ENCODE measurements around the gene CUX1. TPM values are rescaled to one million over a fixed set of nuclear protein-coding genes. Genes with fewer than 3 reads are reported as not detected.

Gene CUX1
- total RNA-seq, 1 experiment from 2014 or later: 53.5 TPM

- no peak for TF ChIP-seq CTCF (conservative IDR thresholded peaks at IDR 0.05)
- Histone ChIP-seq H3K4ac (ENCODE audit: low read depth, low read length) (no peak overlapping the region), H3T11ph (ENCODE audit: low read length) (no peak overlapping the region), H2BK120ac (ENCODE audit: low read depth, low read length, poor library complexity, severe bottlenecking) (no peak overlapping the region), H3K9ac (ENCODE audit: extremely low read depth, insufficient read length, low read length) (no peak overlapping the region), H3K27ac (ENCODE audit: insufficient read length, low read depth, low read length) (no peak overlapping the region), H2BK12ac (ENCODE audit: insufficient read length, low read depth, low read length) (no peak overlapping the region), H3K18ac (ENCODE audit: insufficient read length, low read depth, low read length) (no peak overlapping the region), H3K27me3 (ENCODE audit: insufficient read depth, low read length) (no peaks in the 10 kb centered on the region), H3K4me2 (ENCODE audit: insufficient read depth, insufficient read length, low read length) (peak overlapping the region; percentile 92), H4K8ac (replicated peaks; ENCODE audit: insufficient read length, low read depth, low read length) (no peak overlapping the region), H3K4me1 (ENCODE audit: insufficient read depth, low read length) (peaks cover under 1% of the 10 kb centered on the region; the same call in 1 of the 2 replicates), H2BK5ac (ENCODE audit: insufficient read length, low read length) (no peak overlapping the region), H4K91ac (ENCODE audit: insufficient read length, low read depth, low read length) (no peak overlapping the region), H3K79me2 (ENCODE audit: insufficient read depth, low read length) (peaks cover 6% of the 10 kb centered on the region; the same call in 1 of the 2 replicates), H3K79me1 (ENCODE audit: insufficient read depth, low read depth, low read length, poor library complexity, severe bottlenecking) (no peaks in the 10 kb centered on the region), H2BK20ac (ENCODE audit: low read depth, low read length, poor library complexity, severe bottlenecking) (no peak overlapping the region), H3K56ac (ENCODE audit: insufficient read length, low read depth, low read length) (no peak overlapping the region), H3K23me2 (ENCODE audit: insufficient read length, low read depth, low read length, poor library complexity, severe bottlenecking) (peaks cover 17% of the 10 kb centered on the region), H3K14ac (ENCODE audit: insufficient read depth, low read length) (no peak overlapping the region), H3K9me3 (ENCODE audit: control insufficient read depth, low read depth, low read length) (no peaks in the 10 kb centered on the region), H4K5ac (ENCODE audit: insufficient read length, low read depth, low read length) (no peak overlapping the region), H2AFZ (ENCODE audit: low read length) (no peak overlapping the region), H3K23ac (ENCODE audit: insufficient read length, low read depth, low read length) (no peak overlapping the region), H2AK5ac (ENCODE audit: insufficient read length, low read length) (no peak overlapping the region), H4K20me1 (ENCODE audit: control insufficient read depth, insufficient read depth, insufficient read length) (no peaks in the 10 kb centered on the region), H2BK15ac (ENCODE audit: low read depth, low read length) (no peak overlapping the region)
- Mint-ChIP-seq H3K27me3 (ENCODE audit: low read depth) (peaks cover 19% of the 10 kb centered on the region), H3K9me3 (no peaks in the 10 kb centered on the region), H3K4me1 (peaks cover 19 to 20% of the 10 kb centered on the region in 2 experiments), H3K36me3 (ENCODE audit: insufficient read depth in 1 of 3, low read depth in 3 of 3) (no peaks in the 10 kb centered on the region; a peak in 2 of 7 replicates), H3K27ac (no peak overlapping the region), H3K4me3 (peak overlapping the region; percentile 29 to 69; a peak in 3 of 5 replicates)
- DNase-seq: no peak
- no CpG with 5 or more reads among the region's 5 CpGs for WGBS (ENCODE audit: extremely low coverage, insufficient read length, low lambda C conversion rate)
Measured at GRCh38 chr7:101813402-101814019, 3.9 kb upstream of the CUX1 start.

Data from H9 (cell line).